ENCODE measurements around the gene PPP1R10. TPM values are rescaled to one million over a fixed set of nuclear protein-coding genes. Genes with fewer than 3 reads are reported as not detected.
"Not testable (repeated sequence)": the region's sequence is repeated elsewhere in the genome, so short reads cannot be mapped to it uniquely, and the experiment has no call there.

PPP1R10 gene
- total RNA-seq, 2 experiments from 2014 or later: 92.2 to 95.3 TPM

- Mint-ChIP-seq H3K27ac (no peak overlapping the region), H3K4me1 (ENCODE audit: low read depth) (peaks cover 35% of the 10 kb centered on the region), H3K4me3 (no peak overlapping the region), H3K27me3 (no peaks in the 10 kb centered on the region), H3K36me3 (ENCODE audit: low read depth) (peaks cover 60% of the 10 kb centered on the region), H3K9me3 (no peaks in the 10 kb centered on the region)
- Histone ChIP-seq H3K27ac (ENCODE audit: low read depth in 1 of 2, low read length in 2 of 2) (no peak overlapping the region), H3K4me1 (ENCODE audit: insufficient read depth, low read length) (peaks cover 14% of the 10 kb centered on the region), H3K27me3 (ENCODE audit: control insufficient read depth in 1 of 2, insufficient read depth in 2 of 2, low read length in 2 of 2) (no peaks in the 10 kb centered on the region), H3K36me3 (ENCODE audit: insufficient read depth, low read length) (peaks cover 46% of the 10 kb centered on the region), H3K9me3 (ENCODE audit: control insufficient read depth in 1 of 2, insufficient read depth in 1 of 2, low read length in 2 of 2) (no peaks in the 10 kb centered on the region), H3K4me3 (ENCODE audit: low read length) (no peak overlapping the region)
- TF ChIP-seq CTCF (IDR thresholded peaks at IDR 0.05): no peak
- no peak for ATAC-seq (ENCODE audit: poor library complexity)
- ChIA-PET POLR2A (interaction anchor here (0.8 to 7.2 kb wide), 4 partner anchors 14 to 106 kb away, joined by 3 to 135 read pairs (median 6); partner anchors contain the start of gene PRR3), CTCF (interaction anchor here (0.6 to 3.7 kb wide), 5 partner anchors 15 to 146 kb away, joined by 3 to 42 read pairs (median 4); no protein-coding TSS in a partner anchor)
- intact Hi-C loops (cut with DNase I, micrococcal nuclease): no loop called here
- no peak for DNase-seq
These were observed 17.3 kb downstream of the PPP1R10 start for GRCh38 chr6:30599625-30600324.

GRCh38 chr6:30598912-30599624 lies 18.0 kb downstream of the PPP1R10 start:
- H3K27ac ChIP-seq (ENCODE audit: low read depth in 1 of 2, low read length in 2 of 2): no peak overlapping the region
- H3K4me3 ChIP-seq (ENCODE audit: low read length): no peak overlapping the region
- no peaks in the 10 kb centered on the region for H3K27me3 ChIP-seq (ENCODE audit: control insufficient read depth in 1 of 2, insufficient read depth in 2 of 2, low read length in 2 of 2)
- peaks cover 46% of the 10 kb centered on the region for H3K36me3 ChIP-seq (ENCODE audit: insufficient read depth, low read length)
- no peaks in the 10 kb centered on the region for H3K9me3 ChIP-seq (ENCODE audit: control insufficient read depth in 1 of 2, insufficient read depth in 1 of 2, low read length in 2 of 2)
- Mint-ChIP-seq H3K9me3 (no peaks in the 10 kb centered on the region), H3K27me3 (no peaks in the 10 kb centered on the region), H3K4me1 (ENCODE audit: low read depth) (peaks cover 32% of the 10 kb centered on the region), H3K36me3 (ENCODE audit: low read depth) (peaks cover 60% of the 10 kb centered on the region), H3K27ac (no peak overlapping the region), H3K4me3 (no peak overlapping the region)
- ChIA-PET POLR2A (interaction anchor here (0.6 to 7.2 kb wide), 11 partner anchors 11 to 118 kb away, joined by 3 to 135 read pairs (median 4); partner anchors contain the start of genes MRPS18B and PPP1R10), CTCF (interaction anchor here (0.6 to 7.0 kb wide), 5 partner anchors 16 to 132 kb away, joined by 3 to 86 read pairs (median 4); no protein-coding TSS in a partner anchor)
- intact Hi-C loops (cut with DNase I, micrococcal nuclease): no loop called here
- no peak for ATAC-seq (ENCODE audit: poor library complexity)
- H3K4me1 ChIP-seq (ENCODE audit: insufficient read depth, low read length): peaks cover 14% of the 10 kb centered on the region
- TF ChIP-seq CTCF (IDR thresholded peaks at IDR 0.05): no peak
- DNase-seq: no peak

- Mint-ChIP-seq H3K36me3 (ENCODE audit: low read depth) (peaks cover 57% of the 10 kb centered on the region), H3K27ac (peak overlapping the region; percentile 34), H3K4me1 (ENCODE audit: low read depth) (peaks cover 21% of the 10 kb centered on the region)
- not testable (repeated sequence) for H3K27me3 ChIP-seq (ENCODE audit: control insufficient read depth in 1 of 2, insufficient read depth in 2 of 2, low read length in 2 of 2); H3K4me3 ChIP-seq (ENCODE audit: low read length); H3K9me3 Mint-ChIP-seq; H3K4me3 Mint-ChIP-seq; H3K9me3 ChIP-seq (ENCODE audit: control insufficient read depth in 1 of 2, insufficient read depth in 1 of 2, low read length in 2 of 2); H3K27ac ChIP-seq (ENCODE audit: low read depth in 1 of 2, low read length in 2 of 2); H3K27me3 Mint-ChIP-seq
- ATAC-seq (ENCODE audit: poor library complexity) (peak; percentile 95), DNase-seq (peak; percentile 63 to 86 (median 78))
- CTCF ChIA-PET: interaction anchor here (0.7 to 7.0 kb wide), 19 partner anchors 10 to 144 kb away, joined by 3 to 86 read pairs (median 5); partner anchors contain the start of genes ABCF1, MRPS18B and PPP1R10
- H3K4me1 ChIP-seq (ENCODE audit: insufficient read depth, low read length): peaks cover 14% of the 10 kb centered on the region
- peak; percentile 87 for TF ChIP-seq CTCF (IDR thresholded peaks at IDR 0.05)
- H3K36me3 ChIP-seq (ENCODE audit: insufficient read depth, low read length): peaks cover 40% of the 10 kb centered on the region
- intact Hi-C loops (cut with DNase I, micrococcal nuclease): loop anchor here (1.0 kb wide), 2 partner anchors 56 to 114 kb away; no protein-coding TSS in a partner anchor
- POLR2A ChIA-PET: interaction anchor here (0.7 to 7.2 kb wide), 20 partner anchors 10 to 497 kb away, joined by 3 to 135 read pairs (median 4); partner anchors contain the start of genes ABCF1, DHX16 and PRR3
These were observed 19.5 kb downstream of the PPP1R10 start for GRCh38 chr6:30597315-30598144.

Data from CD4-positive, alpha-beta T cell (primary cell).